ENCODE data around the gene M1AP. TPM values are rescaled to one million over a fixed set of nuclear protein-coding genes. Genes with fewer than 3 reads are reported as not detected.

Gene M1AP
- total RNA-seq, 1 donor from 2014 or later: 2.5 TPM

- TF ChIP-seq CTCF (conservative IDR thresholded peaks at IDR 0.05; ENCODE audit: low read depth, low read length): no peak
- no peak within 1 kb of the TSS for H3K4me3 ChIP-seq (ENCODE audit: low read depth, low read length)
- no peak for DNase-seq (ENCODE audit: low read depth)
Measured at GRCh38 chr2:74514368-74515270, 133.5 kb downstream of the M1AP start, which contains the start of gene TLX2. TSS of gene TLX2 (plus strand) at chr2:74514450. CDS start at chr2:74514807, 357 bp downstream.

- no peak for TF ChIP-seq CTCF (conservative IDR thresholded peaks at IDR 0.05; ENCODE audit: low read depth, low read length)
- H3K4me3 ChIP-seq (ENCODE audit: low read depth, low read length): no peak overlapping the region
- no peak for DNase-seq (ENCODE audit: low read depth)
Measured at GRCh38 chr2:74513605-74514367, 134.3 kb downstream of the M1AP start.

DNA sequence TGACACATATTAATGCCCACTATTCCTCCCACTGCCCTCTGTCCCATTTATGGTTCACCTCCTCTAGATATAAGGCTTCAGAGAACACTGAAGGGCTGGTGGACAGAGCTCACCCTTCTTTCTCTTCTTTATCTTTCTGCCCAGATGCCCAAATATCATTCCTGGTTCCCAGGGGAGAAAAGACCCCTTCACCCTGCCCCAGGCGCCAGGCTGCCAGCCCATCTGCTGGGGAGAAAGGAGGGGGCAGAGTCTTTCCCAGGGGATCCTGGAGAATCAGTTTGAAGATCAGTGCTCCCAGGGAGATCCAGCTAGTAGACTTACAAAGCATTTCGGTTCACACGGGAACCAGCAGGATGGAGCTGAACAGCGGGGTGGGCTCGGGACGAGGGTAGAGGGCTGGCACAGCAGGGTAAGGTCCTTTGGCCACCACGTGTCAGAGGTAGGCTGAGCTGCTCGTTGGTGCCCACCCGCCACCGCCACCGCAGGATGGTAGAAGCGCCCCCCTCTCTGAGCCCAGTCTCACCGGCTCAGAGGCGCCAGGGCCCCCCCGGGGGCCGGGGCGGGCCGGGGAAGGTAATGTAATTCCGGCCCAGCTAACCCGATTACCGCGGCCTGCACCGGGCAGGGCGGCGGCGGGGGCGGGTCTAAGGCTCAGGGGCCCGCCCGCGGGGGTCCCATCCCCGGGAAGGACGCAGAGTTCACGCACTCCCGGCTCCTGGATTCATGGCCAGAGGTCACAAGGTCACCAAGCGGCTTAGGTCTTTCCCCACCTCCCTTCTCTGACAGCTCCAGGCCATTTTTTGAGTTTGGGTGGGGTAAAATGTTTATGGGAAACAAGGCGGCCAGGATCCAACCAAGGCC, 135.2 kb downstream of the M1AP start:
- no peak for DNase-seq (ENCODE audit: low read depth)
- TF ChIP-seq CTCF (conservative IDR thresholded peaks at IDR 0.05; ENCODE audit: low read depth, low read length): no peak
- H3K4me3 ChIP-seq (ENCODE audit: low read depth, low read length): no peak overlapping the region

DNA sequence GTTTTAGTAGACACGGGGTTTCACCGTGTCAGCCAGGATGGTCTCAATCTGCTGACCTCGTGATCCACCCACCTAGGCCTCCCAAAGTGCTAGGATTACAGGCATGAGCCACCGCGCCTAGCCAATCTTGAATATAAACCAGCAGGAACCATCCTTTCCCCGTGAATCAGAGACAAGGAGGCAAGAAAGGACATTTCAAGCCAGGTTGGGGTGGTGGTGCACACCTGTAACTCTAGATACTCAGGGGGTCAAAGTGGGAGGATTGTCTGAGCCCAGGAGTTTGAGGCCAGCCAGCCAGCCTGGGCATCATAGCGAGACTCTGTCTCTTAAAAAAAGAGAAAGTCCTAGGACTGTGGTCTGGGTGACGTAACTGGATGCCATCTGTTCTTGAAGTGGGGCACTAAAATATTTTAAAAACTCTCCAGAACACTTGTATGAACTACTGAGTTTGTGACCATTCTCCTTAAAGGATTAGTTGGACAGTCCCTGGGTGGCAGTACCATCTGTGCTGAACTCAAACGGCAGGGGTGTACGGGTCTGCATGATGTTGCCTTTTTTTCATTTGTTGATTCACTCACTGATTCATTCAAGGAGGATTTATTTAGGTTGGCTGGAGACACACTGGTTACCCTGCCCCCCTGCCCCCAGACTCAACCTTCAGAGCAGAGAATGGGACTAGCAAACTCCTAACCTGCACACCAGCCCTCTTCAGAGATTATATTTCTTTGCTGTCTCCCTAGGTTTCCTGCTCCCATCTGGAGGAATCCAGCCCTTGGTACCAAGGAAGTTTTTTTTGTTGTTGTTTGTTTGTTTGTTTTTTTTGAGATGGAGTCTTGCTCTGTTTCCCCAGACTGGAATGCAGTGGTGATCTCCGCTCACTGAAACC, 136.8 kb downstream of the M1AP start:
- DNase-seq (ENCODE audit: low read depth): no peak
- no peak for TF ChIP-seq CTCF (conservative IDR thresholded peaks at IDR 0.05; ENCODE audit: low read depth, low read length)
- H3K4me3 ChIP-seq (ENCODE audit: low read depth, low read length): no peak overlapping the region

GRCh38 chr2:74510272-74510671, 137.9 kb downstream of the M1AP start:
- DNase-seq (ENCODE audit: low read depth): no peak
- H3K4me3 ChIP-seq (ENCODE audit: low read depth, low read length): no peak overlapping the region
- TF ChIP-seq CTCF (conservative IDR thresholded peaks at IDR 0.05; ENCODE audit: low read depth, low read length): no peak
